ENCODE measurements around the gene NSG2.
"Not testable (repeated sequence)": the region's sequence is repeated elsewhere in the genome, so short reads cannot be mapped to it uniquely, and the experiment has no call there.

NSG2 gene

DNA sequence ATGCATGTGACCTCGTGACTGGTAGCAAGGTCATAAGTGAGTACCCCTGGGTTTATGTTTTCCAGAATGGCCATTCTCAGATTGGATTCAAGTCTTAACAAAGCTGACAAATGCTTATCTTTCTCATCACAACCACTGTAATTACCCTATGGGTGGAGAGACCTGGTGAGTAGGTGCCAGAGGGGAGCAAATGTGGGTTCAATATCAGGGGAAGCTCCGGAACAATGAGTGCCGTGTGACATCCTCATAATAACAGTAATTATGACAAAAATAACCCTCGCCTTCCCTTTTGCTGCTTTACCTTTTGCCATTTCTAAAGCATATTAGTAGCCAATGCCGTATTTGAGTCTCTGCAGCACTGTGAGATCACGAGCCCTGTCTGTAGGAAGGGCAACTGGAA is 95.9 kb downstream of the NSG2 start:
- no peak for TF ChIP-seq ZNF274 (IDR thresholded peaks at IDR 0.05; ENCODE audit: low read depth, low read length)
- H3K4me3 ChIP-seq (ENCODE audit: low read length): no peak overlapping the region

DNA sequence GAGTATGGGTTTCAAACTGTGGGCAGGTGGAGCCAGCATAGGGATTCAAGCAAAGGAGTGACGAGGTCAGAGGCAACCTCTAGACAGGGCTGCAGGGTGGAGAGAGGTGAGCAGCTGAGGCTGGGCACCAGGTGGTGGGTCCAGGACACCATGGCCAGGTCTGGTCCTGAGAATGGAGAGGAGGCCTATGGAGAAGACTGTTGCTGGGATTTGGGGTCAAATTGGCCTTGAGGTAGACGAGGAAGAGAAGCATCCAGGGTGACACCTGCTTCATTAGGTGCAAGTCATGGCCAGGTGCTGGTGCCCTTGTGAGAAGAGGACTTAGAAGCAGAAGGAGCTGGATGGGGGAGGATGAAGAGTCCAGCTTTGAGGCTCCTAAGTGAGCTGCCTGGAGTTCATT is 99.6 kb downstream of the NSG2 start:
- no peak overlapping the region for H3K4me3 ChIP-seq (ENCODE audit: low read length)
- no peak for TF ChIP-seq ZNF274 (IDR thresholded peaks at IDR 0.05; ENCODE audit: low read depth, low read length)

DNA sequence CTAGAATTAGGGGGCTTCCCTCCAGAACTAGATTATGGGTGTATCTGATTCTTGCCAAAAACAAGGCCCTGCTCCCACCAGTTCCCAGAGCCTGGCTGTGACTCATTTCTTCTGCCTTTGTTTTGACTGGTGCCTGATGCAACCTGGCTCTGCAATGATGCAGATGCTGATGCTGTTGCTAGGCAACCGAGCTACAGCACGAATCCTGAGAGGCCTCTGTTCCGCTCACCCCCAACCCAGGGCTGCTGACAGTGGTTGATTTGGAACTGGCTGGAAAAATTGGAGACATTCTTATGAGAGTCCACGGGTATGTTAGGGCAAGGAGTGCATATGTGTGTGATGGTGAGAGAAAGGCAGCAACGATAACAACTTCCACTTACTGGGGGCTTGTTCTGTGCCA is 100.3 kb downstream of the NSG2 start:
- TF ChIP-seq ZNF274 (IDR thresholded peaks at IDR 0.05; ENCODE audit: low read depth, low read length): no peak
- no peak overlapping the region for H3K4me3 ChIP-seq (ENCODE audit: low read length)

DNA sequence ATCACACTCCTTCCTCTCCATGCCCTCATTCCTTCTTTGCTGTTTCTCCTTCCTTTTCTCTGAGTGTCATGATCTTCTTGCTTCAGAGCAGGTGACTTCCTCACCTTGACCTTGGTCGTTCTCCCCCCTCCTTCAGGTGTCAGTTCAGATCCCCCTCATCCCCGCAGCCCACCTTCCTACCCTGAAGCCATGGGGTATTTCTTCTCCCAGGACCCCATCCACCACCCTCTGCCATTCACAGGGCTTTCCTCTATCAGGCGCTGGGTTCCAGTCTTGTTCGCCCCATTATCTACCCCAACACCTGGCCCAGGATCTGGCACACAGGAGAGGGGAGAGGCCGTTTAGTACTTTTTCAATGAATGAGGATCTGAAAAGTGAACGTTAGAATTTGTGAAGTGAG is 101.0 kb downstream of the NSG2 start:
- TF ChIP-seq ZNF274 (IDR thresholded peaks at IDR 0.05; ENCODE audit: low read depth, low read length): no peak
- H3K4me3 ChIP-seq (ENCODE audit: low read length): no peak overlapping the region

DNA sequence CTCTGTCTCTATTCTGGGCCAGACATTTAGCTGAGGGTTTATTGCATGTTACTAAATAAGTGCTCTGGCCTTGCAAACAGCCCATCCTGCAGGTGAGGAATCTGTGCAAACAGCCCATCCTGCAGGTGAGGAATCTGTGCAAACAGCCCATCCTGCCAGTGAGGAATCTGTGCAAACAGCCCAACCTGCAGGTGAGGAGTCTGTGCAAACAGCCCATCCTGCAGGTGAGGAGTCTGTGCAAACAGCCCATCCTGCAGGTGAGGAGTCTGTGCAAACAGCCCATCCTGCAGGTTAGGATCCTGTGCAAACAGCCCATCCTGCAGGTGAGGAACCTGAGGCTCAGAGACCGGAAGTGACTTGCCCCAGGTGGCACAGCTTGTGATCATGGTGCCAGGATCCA is 101.5 kb downstream of the NSG2 start:
- not testable (repeated sequence) for H3K4me3 ChIP-seq (ENCODE audit: low read length)

DNA sequence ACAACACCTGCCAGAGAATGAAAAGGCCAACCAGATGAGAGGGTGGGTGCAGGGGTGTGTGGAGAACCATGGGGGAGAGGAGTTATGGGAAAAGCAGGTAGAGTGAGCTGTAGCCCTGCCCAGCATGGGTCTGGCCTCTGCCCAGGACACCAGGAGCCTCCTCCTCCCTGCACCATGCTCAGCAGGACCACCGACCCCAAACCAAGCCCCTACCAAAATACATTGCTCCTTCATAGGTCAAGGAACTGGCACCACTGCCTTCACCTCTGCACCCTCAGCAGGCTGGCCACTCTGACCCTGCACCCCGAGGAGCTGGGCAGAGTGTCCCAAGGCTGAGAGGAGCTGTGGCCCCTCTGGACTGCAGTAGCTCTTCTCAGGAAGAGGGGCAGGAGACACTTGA is 102.0 kb downstream of the NSG2 start:
- no peak overlapping the region for H3K4me3 ChIP-seq (ENCODE audit: low read length)
- no peak for TF ChIP-seq ZNF274 (IDR thresholded peaks at IDR 0.05; ENCODE audit: low read depth, low read length)

DNA sequence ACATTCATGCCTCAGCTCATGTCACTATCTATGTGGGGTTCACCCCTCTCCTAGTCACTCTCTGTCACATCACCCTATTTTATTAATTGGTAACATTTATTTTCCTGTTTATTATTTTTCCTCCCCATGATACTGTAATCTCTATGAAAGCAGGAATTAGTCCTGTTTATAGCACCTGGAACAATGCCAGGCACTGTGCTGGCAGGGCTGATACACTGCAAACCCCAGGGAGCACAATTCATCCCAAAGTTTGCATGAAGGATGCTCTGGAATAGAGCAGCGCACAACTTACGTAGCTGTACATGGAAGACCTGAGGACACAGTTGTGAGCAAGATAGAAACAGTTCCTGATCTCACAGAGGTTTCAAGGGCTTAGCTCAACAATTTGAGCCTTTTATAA is 103.2 kb downstream of the NSG2 start:
- no peak for TF ChIP-seq ZNF274 (IDR thresholded peaks at IDR 0.05; ENCODE audit: low read depth, low read length)
- H3K4me3 ChIP-seq (ENCODE audit: low read length): no peak overlapping the region

DNA sequence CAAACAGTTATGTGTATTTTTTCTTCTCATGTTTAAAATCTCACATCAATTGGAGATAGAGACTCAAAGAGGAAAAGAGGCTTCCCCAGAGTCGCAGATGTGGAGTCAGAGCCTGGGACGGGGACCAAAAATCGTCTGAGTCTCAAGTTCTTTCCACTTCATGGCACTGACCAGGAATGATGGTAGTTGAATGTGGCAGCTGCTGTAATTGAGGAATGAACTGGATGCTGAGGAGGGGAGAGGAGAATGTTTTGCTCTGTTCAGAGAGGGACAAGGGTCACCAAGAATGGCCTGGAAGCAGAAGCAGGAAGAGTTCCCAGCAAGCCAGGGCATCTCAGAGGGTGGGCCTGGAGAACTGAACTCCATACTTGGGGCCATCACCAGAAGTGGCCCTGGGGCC is 103.9 kb downstream of the NSG2 start:
- TF ChIP-seq ZNF274 (IDR thresholded peaks at IDR 0.05; ENCODE audit: low read depth, low read length): no peak
- no peak overlapping the region for H3K4me3 ChIP-seq (ENCODE audit: low read length)

DNA sequence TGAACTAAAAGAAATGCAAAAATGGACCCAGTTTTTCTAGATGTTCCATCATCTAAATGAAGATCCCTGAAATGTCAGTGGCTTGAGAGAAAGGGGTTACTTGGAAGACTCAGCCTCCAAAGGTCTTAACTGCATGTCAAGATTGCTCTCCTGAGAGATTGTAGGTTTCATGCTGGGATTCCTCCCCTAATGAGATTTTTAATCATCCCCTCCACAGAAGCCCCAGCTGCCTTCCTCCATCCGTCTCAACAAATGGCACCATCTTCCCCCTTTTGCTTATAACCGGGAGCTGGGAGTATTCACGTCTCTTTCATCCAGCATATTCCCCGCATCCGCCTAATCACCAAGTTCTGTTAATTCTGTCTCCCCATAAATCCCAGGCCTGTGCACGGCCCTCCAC is 104.5 kb downstream of the NSG2 start:
- no peak for TF ChIP-seq ZNF274 (IDR thresholded peaks at IDR 0.05; ENCODE audit: low read depth, low read length)
- no peak overlapping the region for H3K4me3 ChIP-seq (ENCODE audit: low read length)

DNA sequence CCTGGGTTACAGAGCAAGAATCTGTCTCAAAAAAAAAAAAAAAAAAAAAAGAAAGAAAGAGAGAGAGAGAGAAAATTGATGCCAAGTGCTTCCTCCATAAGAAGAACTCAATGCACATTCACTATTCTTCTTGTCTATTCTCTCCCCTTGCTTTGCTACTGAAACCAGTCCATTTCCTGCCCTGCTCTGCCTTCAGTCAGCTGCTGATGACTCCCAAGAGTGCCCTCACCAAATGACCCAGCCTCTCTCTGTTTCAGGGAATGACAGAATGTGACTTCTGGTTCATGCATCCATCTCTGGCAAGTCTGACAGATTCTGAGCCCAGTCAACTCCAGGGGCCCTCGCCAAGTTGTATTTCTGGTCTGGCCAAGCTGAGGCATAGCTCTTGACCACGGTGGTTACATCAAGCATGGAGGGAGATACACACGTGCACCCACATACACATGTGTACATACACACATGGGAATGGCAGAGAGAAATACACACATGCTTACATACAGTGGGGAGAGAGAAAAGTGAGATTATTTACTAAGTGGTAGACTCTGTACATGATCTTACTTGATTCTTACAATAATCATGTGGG is 106.2 kb downstream of the NSG2 start:
- H3K4me3 ChIP-seq (ENCODE audit: low read length): no peak overlapping the region
- no peak for TF ChIP-seq ZNF274 (IDR thresholded peaks at IDR 0.05; ENCODE audit: low read depth, low read length)

DNA sequence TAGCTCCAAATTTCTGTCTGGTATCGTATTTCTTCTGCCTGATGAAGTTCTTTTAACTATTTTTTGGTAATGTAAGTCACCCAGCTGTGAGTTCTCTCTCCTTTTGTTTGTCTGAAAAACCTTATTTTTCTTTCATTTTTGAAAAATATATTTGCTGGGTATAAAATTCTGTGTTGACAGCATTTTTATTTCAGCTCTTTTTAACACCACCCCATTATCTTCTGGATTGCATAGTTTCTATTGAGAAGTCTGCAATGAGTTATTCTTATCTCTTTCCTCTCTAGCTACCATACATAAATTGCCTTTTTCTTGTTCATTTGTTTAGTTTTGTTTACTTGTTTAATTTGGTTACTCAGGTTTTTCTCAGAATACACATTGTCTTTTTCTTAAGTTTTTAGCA is 109.1 kb downstream of the NSG2 start:
- no peak overlapping the region for H3K4me3 ChIP-seq (ENCODE audit: low read length)
- TF ChIP-seq ZNF274 (IDR thresholded peaks at IDR 0.05; ENCODE audit: low read depth, low read length): no peak

DNA sequence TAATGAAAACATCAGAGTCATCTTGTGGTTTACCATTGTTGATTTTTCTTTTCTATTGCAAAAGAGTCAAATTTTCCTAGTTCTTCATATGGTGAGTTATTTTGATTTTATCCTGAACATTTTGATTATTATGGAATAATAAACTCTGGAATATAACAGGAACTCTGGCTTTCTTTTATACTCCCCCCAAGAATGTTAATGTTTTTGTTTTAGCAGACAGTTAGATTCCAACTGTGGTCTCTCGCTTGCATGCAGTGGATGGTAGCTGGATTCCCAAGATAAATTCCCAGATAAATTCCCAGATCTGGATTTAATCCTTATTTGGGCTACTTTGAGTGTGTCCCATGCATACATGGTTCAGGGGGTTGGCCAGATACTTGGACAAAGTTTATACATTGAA is 109.8 kb downstream of the NSG2 start:
- no peak overlapping the region for H3K4me3 ChIP-seq (ENCODE audit: low read length)
- TF ChIP-seq ZNF274 (IDR thresholded peaks at IDR 0.05; ENCODE audit: low read depth, low read length): no peak

DNA sequence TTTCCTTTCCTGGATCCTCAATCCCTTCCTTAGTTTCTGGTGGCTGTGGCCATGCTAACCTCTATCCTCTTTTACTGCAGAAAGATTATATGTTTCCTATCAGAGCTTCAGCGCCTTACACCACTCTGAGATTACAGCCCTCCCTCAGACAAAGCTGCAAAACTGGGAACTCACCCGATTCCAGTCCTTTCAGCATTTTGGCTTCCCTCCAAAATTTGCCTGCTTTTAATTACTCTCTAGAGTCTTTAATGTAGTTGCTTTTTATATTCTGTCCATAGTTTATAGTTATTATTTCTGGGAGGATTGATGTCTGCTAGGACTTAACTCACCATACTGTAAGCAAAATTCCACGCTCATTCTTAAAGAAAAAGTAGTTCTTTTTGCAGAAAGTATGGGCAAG is 110.2 kb downstream of the NSG2 start:
- TF ChIP-seq ZNF274 (IDR thresholded peaks at IDR 0.05; ENCODE audit: low read depth, low read length): no peak
- H3K4me3 ChIP-seq (ENCODE audit: low read length): no peak overlapping the region

DNA sequence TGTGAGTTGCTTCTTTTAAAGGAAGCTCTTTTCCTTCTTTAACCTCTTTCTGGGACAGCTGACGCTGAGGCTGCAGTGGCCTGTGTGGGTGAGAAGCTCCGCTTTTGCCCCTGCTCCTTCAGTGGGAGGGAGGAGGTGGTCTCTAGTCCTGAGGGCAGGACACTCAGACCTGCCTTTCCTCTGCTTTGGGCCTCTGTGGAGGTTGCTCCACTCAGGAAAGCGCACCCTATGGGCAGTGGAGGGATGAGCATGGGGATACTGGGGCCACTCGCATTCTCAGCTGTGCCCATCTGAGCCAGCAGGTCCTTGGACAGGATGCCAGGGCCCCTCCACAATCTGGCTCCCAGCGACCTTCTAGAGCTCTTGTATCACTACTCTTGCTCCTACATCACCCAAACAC is 111.5 kb downstream of the NSG2 start:
- no peak overlapping the region for H3K4me3 ChIP-seq (ENCODE audit: low read length)
- TF ChIP-seq ZNF274 (IDR thresholded peaks at IDR 0.05; ENCODE audit: low read depth, low read length): no peak

Measured in GM08714 (cell line).